Measurements from ENCODE around the gene CD163.

The CD163 gene

GRCh38 chr12:7460375-7461259 lies 43.0 kb downstream of the CD163 start:
- Histone ChIP-seq H3K27me3 (ENCODE audit: low read length) (no peaks in the 10 kb centered on the region), H4K20me1 (ENCODE audit: low read depth, low read length) (no peaks in the 10 kb centered on the region), H3K4me3 (ENCODE audit: insufficient read depth, low read length, poor library complexity, severe bottlenecking) (no peak overlapping the region), H3K4me2 (ENCODE audit: low read depth, low read length, poor library complexity, severe bottlenecking) (no peak overlapping the region), H3K9me2 (replicated peaks; ENCODE audit: insufficient read depth, low read length) (no peaks in the 10 kb centered on the region), H2AFZ (ENCODE audit: low read depth, low read length, severe bottlenecking) (no peak overlapping the region), H3F3A (ENCODE audit: insufficient read depth) (no peaks in the 10 kb centered on the region), H3K79me2 (ENCODE audit: insufficient read depth, low read length) (no peaks in the 10 kb centered on the region), H3K27ac (ENCODE audit: low read depth, low read length) (no peak overlapping the region), H3K36me3 (ENCODE audit: low read length) (no peaks in the 10 kb centered on the region), H3K9me3 (ENCODE audit: insufficient read depth, low read length) (no peaks in the 10 kb centered on the region), H3K9ac (ENCODE audit: low read length) (no peak overlapping the region)
- TF ChIP-seq CTCF (IDR thresholded peaks at IDR 0.05; ENCODE audit: insufficient read depth, low read length, poor library complexity, severe bottlenecking) (peak; percentile 79), EZH2phosphoT487 (conservative IDR thresholded peaks at IDR 0.05; ENCODE audit: low read length) (no peak)

- no peak overlapping the region for H3K9ac ChIP-seq (ENCODE audit: low read length)
- H3K27ac ChIP-seq (ENCODE audit: low read depth, low read length): no peak overlapping the region
- H3K27me3 ChIP-seq (ENCODE audit: low read length): no peaks in the 10 kb centered on the region
- no peak overlapping the region for H3K4me3 ChIP-seq (ENCODE audit: insufficient read depth, low read length, poor library complexity, severe bottlenecking)
- H3F3A ChIP-seq (ENCODE audit: insufficient read depth): no peaks in the 10 kb centered on the region
- no peaks in the 10 kb centered on the region for H3K9me2 ChIP-seq (replicated peaks; ENCODE audit: insufficient read depth, low read length)
- H3K4me2 ChIP-seq (ENCODE audit: low read depth, low read length, poor library complexity, severe bottlenecking): no peak overlapping the region
- H3K9me3 ChIP-seq (ENCODE audit: insufficient read depth, low read length): no peaks in the 10 kb centered on the region
- no peaks in the 10 kb centered on the region for H3K36me3 ChIP-seq (ENCODE audit: low read length)
- H2AFZ ChIP-seq (ENCODE audit: low read depth, low read length, severe bottlenecking): no peak overlapping the region
- H4K20me1 ChIP-seq (ENCODE audit: low read depth, low read length): no peaks in the 10 kb centered on the region
- TF ChIP-seq EZH2phosphoT487 (conservative IDR thresholded peaks at IDR 0.05; ENCODE audit: low read length) (no peak), CTCF (IDR thresholded peaks at IDR 0.05; ENCODE audit: insufficient read depth, low read length, poor library complexity, severe bottlenecking) (no peak)
- no peaks in the 10 kb centered on the region for H3K79me2 ChIP-seq (ENCODE audit: insufficient read depth, low read length)
Observed at GRCh38 chr12:7459973-7460372, 43.6 kb downstream of the CD163 start.

GRCh38 chr12:7451756-7452155 lies 51.8 kb downstream of the CD163 start:
- H3K9me3 ChIP-seq (ENCODE audit: insufficient read depth, low read length): no peaks in the 10 kb centered on the region
- H3F3A ChIP-seq (ENCODE audit: insufficient read depth): no peaks in the 10 kb centered on the region
- no peak overlapping the region for H2AFZ ChIP-seq (ENCODE audit: low read depth, low read length, severe bottlenecking)
- TF ChIP-seq CTCF (IDR thresholded peaks at IDR 0.05; ENCODE audit: insufficient read depth, low read length, poor library complexity, severe bottlenecking): no peak
- no peak for TF ChIP-seq EZH2phosphoT487 (conservative IDR thresholded peaks at IDR 0.05; ENCODE audit: low read length)
- no peak overlapping the region for H3K4me2 ChIP-seq (ENCODE audit: low read depth, low read length, poor library complexity, severe bottlenecking)
- H3K27me3 ChIP-seq (ENCODE audit: low read length): no peaks in the 10 kb centered on the region
- no peak overlapping the region for H3K9ac ChIP-seq (ENCODE audit: low read length)
- H3K36me3 ChIP-seq (ENCODE audit: low read length): no peaks in the 10 kb centered on the region
- no peaks in the 10 kb centered on the region for H4K20me1 ChIP-seq (ENCODE audit: low read depth, low read length)
- H3K9me2 ChIP-seq (replicated peaks; ENCODE audit: insufficient read depth, low read length): no peaks in the 10 kb centered on the region
- H3K27ac ChIP-seq (ENCODE audit: low read depth, low read length): no peak overlapping the region
- no peaks in the 10 kb centered on the region for H3K79me2 ChIP-seq (ENCODE audit: insufficient read depth, low read length)
- H3K4me3 ChIP-seq (ENCODE audit: insufficient read depth, low read length, poor library complexity, severe bottlenecking): no peak overlapping the region
